ENCODE measurements around the gene TMEM126A. TPM values are rescaled to one million over a fixed set of nuclear protein-coding genes. Genes with fewer than 3 reads are reported as not detected.
A peak's percentile ranks its signal among the peaks of the same experiment; 100 is the strongest.

The TMEM126A gene
- total RNA-seq, 2 donors from 2014 or later, result 11.0 to 25.4 TPM

DNA sequence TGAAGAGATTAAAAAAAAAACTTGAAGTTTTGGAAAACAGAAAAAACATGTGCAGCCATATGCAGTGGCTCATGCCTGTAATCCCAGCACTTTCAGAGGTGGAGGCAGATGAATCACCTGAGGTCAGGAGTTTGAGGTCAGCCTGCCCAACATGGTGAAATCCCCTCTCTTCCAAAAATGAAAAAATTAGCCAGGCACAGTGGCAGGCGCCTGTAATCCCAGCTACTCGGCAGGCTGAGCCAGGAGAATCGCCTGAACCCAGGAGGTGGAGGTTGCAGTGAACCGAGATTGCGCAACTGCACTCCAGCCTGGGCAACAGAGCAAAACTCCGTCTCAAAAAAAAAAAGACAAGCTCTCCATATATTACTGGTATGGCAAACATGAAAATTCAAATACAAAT lies 28.3 kb upstream of the TMEM126A start:
- Histone ChIP-seq H3K36me3 (no peaks in the 10 kb centered on the region), H3K9me3 (no peaks in the 10 kb centered on the region), H3K27me3 (replicated peaks; ENCODE audit: insufficient read depth) (no peaks in the 10 kb centered on the region), H3K4me1 (ENCODE audit: control insufficient read depth in 1 of 2, low read depth in 2 of 2) (no peaks in the 10 kb centered on the region), H3K4me3 (no peak overlapping the region), H3K27ac (no peak overlapping the region)
- ATAC-seq (ENCODE audit: insufficient number of reproducible peaks, low FRiP score, low read depth) (no peak), DNase-seq (ENCODE audit: low spot score) (no peak)
- TF ChIP-seq, protein P1, sequence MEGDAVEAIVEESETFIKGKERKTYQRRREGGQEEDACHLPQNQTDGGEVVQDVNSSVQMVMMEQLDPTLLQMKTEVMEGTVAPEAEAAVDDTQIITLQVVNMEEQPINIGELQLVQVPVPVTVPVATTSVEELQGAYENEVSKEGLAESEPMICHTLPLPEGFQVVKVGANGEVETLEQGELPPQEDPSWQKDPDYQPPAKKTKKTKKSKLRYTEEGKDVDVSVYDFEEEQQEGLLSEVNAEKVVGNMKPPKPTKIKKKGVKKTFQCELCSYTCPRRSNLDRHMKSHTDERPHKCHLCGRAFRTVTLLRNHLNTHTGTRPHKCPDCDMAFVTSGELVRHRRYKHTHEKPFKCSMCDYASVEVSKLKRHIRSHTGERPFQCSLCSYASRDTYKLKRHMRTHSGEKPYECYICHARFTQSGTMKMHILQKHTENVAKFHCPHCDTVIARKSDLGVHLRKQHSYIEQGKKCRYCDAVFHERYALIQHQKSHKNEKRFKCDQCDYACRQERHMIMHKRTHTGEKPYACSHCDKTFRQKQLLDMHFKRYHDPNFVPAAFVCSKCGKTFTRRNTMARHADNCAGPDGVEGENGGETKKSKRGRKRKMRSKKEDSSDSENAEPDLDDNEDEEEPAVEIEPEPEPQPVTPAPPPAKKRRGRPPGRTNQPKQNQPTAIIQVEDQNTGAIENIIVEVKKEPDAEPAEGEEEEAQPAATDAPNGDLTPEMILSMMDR (IDR thresholded peaks at IDR 0.05), result no peak

DNA sequence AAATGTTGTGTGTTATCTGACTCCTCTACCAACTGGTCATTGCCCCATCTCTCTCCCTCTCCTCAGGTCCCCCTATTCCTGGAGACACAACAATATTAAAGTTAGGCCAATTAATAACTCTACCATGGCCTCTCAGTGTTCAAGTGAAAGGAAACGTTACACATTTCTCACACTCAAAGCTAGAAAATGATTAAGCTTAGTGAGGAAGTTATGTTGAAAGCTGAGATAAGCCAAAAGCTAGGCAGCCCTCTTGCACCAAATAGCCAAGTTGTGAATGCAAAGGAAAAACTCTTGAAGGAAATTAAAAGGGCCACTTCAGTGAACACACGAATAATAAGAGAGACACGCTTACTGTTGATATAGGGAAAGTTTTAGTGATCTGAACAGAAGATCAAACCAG lies 27.5 kb upstream of the TMEM126A start:
- TF ChIP-seq, protein P1 (IDR thresholded peaks at IDR 0.05), result no peak
- H3K4me3 ChIP-seq, result no peak overlapping the region
- H3K9me3 ChIP-seq, result no peaks in the 10 kb centered on the region
- H3K27me3 ChIP-seq (replicated peaks; ENCODE audit: insufficient read depth), result no peaks in the 10 kb centered on the region
- no peak overlapping the region for H3K27ac ChIP-seq
- ATAC-seq (ENCODE audit: insufficient number of reproducible peaks, low FRiP score, low read depth) (no peak), DNase-seq (ENCODE audit: low spot score) (no peak)
- peaks cover 0 to 7% of the 10 kb centered on the region in 2 donors for H3K4me1 ChIP-seq (ENCODE audit: control insufficient read depth in 1 of 2, low read depth in 2 of 2)
- no peaks in the 10 kb centered on the region for H3K36me3 ChIP-seq

DNA sequence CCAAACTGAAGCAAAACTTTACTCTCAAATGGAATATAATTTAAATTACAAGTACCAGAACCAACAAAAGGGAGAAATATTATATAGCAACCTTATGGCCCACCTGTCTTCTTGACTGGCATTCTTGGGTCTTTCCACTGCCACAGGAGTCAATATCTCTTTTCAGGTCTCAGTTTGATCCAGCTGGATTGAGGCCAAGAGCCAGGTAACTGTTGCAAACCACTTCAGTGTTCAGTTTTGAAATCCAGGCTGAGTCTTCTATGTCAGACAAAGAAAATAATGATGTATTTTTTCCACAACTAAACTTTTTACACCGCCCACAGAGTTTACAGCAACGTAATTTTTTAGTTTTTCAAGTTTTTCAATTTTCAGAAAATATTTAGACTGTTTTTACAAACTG lies 21.3 kb upstream of the TMEM126A start:
- TF ChIP-seq, protein P1 (IDR thresholded peaks at IDR 0.05), result no peak
- H3K36me3 ChIP-seq, result no peaks in the 10 kb centered on the region
- peaks cover 12 to 33% of the 10 kb centered on the region in 2 donors for H3K4me1 ChIP-seq (ENCODE audit: control insufficient read depth in 1 of 2, low read depth in 2 of 2)
- DNase-seq (ENCODE audit: low spot score) (no peak), ATAC-seq (ENCODE audit: insufficient number of reproducible peaks, low FRiP score, low read depth) (no peak)
- peak overlapping the region; percentile 97 for H3K4me3 ChIP-seq
- peak overlapping the region in 1 of 2 donors; percentile 97 for H3K27ac ChIP-seq
- no peaks in the 10 kb centered on the region for H3K27me3 ChIP-seq (replicated peaks; ENCODE audit: insufficient read depth)
- H3K9me3 ChIP-seq, result no peaks in the 10 kb centered on the region

DNA sequence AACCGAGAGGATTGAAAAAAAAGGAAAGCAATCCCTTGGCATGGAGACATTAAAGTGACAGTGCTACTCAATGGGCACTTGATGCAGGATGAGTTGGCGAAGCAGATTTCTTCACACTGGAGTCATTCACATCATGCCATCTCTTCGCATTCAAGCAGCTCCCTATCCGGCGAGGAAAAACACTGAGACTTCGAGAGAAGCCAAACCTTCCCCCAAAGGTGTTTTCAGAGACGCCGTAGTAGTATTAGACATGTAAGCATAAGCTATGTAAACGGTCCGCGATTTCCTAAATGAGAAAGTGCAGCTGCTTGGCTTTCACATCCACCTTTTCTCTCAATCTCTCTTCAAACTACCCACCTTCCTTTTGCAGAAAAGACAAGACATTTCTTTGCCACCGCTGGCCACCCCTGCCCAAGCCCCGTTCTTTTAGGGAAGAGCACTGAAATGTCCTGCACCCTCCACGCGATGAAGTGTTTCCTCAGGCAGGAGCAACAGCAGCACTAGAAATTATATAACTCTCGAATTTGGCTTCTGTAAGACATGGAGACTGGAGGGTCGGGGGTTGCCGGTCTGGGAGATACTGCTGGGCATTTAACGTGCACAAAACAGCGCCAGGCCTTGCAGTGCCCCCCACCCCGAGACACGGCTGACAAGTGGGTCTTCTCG lies 20.3 kb upstream of the TMEM126A start, which contains the start of gene DLG2:
TSS of gene DLG2 (minus strand) at position 13 of the 666 bp plus-strand sequence.
- peaks cover 12 to 33% of the 10 kb centered on the region in 2 donors for H3K4me1 ChIP-seq (ENCODE audit: control insufficient read depth in 1 of 2, low read depth in 2 of 2)

DNA sequence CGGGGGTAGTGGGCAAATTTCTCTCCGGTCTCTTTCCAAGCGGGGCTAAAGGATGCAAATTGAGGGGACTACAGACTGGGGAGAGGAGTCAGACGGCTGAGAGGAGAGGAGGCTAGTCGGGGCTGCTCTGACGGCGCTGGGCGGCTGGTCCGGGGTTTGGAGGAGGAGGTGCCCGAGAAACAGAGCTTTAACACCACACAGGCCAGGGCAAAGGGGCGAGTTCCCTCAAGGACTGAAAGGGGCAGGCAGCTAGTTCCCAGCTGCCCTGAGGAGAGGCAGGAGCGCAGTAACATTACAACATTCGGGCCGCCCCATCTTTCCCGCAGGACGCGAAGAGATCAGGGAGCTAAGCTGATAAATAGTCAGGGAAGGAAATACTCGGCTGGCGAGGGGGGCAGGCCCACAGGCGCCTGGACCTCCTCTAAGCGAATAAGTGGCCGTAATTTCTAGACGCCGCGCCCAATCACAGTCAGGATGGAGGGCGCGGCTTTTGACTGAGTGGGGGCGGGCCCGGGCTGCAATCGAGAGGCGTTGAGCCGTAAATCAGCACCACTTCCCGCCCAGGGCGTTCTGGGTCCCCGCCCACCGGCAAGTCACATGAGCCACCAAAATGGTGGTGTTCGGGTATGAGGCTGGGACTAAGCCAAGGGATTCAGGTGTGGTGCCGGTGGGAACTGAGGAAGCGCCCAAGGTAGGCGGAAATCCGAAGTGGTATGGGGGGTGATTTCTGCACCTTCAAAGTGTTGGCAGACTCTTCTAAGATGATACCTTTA lies 19.6 kb upstream of the TMEM126A start, which contains the start of gene TMEM126B:
TSS of gene TMEM126B (plus strand) at position 596 of the 773 bp plus-strand sequence. CDS start at position 611, 15 bp downstream.
- Histone ChIP-seq H3K36me3 (no peaks in the 10 kb centered on the region), H3K4me3 (peak within 1 kb of the TSS; percentile 97), H3K27ac (peak within 1 kb of the TSS; percentile 95 to 97), H3K4me1 (ENCODE audit: control insufficient read depth in 1 of 2, low read depth in 2 of 2) (peaks cover 12 to 33% of the 10 kb centered on the region in 2 donors), H3K27me3 (replicated peaks; ENCODE audit: insufficient read depth) (no peaks in the 10 kb centered on the region), H3K9me3 (no peaks in the 10 kb centered on the region)
- ATAC-seq (ENCODE audit: insufficient number of reproducible peaks, low FRiP score, low read depth), result peak; percentile 97
- peak; percentile 94 for DNase-seq (ENCODE audit: low spot score)
- TF ChIP-seq, protein P1 (IDR thresholded peaks at IDR 0.05), result no peak

More for the DNA sequence above, 20.3 kb upstream of the TMEM126A start, which contains the start of gene DLG2:
- Histone ChIP-seq H3K36me3 (no peaks in the 10 kb centered on the region), H3K4me3 (peak within 1 kb of the TSS; percentile 97), H3K27me3 (replicated peaks; ENCODE audit: insufficient read depth) (no peaks in the 10 kb centered on the region), H3K27ac (peak within 1 kb of the TSS; percentile 95 to 97), H3K9me3 (no peaks in the 10 kb centered on the region)
- ATAC-seq (ENCODE audit: insufficient number of reproducible peaks, low FRiP score, low read depth), result no peak
- no peak for DNase-seq (ENCODE audit: low spot score)
- TF ChIP-seq, protein P1 (IDR thresholded peaks at IDR 0.05), result no peak
